K562 (cell line): ENCODE measurements around the gene MYO3B. TPM values are rescaled to one million over a fixed set of nuclear protein-coding genes. Genes with fewer than 3 reads are reported as not detected.
A peak's percentile ranks its signal among the peaks of the same experiment; 100 is the strongest.

Experiments
- CBFA2T3 ChIP-seq: fragments of 450-650 bp; IDR thresholded peaks from 2 replicates; pipeline ENCODE4 v1.6.1; 2017
- CEBPG ChIP-seq, 3 experiments: fragments of 200-800 bp in 1 of 3; sonication (Bioruptor generic) in 1 of 3; sonication (generic) in 1 of 3; formaldehyde crosslinking in 1 of 3; IDR thresholded peaks in 2 of 3; conservative IDR thresholded peaks in 1 of 3; 2 replicates each; pipeline versions ENCODE4 v1.6.1 to v1.8.0; 2016 to 2022; ENCODE audit warnings: missing compliant biosample characterization in 2 of 3, missing genetic modification characterization in 2 of 3, mild to moderate bottlenecking in 1 of 3, missing genetic modification reagents in 1 of 3
- FOXP1 ChIP-seq: sonication (generic); formaldehyde crosslinking; IDR thresholded peaks from 2 replicates; pipeline ENCODE4 v1.8.0; 2022; ENCODE audit warnings: mild to moderate bottlenecking, missing genetic modification reagents
- NCOA6 ChIP-seq: fragments of 450-650 bp; IDR thresholded peaks from 2 replicates; pipeline ENCODE4 v1.6.1; 2017; ENCODE audit warnings: mild to moderate bottlenecking
- NFXL1 ChIP-seq: fragments of 450-650 bp; formaldehyde crosslinking; IDR thresholded peaks from 2 replicates; pipeline ENCODE4 v1.4.0; 2021; ENCODE audit warnings: mild to moderate bottlenecking
- PKNOX1 ChIP-seq: fragments of 450-650 bp; IDR thresholded peaks from 2 replicates; pipeline ENCODE4 v1.6.1; 2016
- POLR2G ChIP-seq: fragments of 200-400 bp; formaldehyde crosslinking; IDR thresholded peaks from 2 replicates; pipeline ENCODE4 v1.6.1; 2017; ENCODE audit warnings: low read depth, mild to moderate bottlenecking, antibody characterized with exemption, low read length, moderate library complexity
- SIN3A ChIP-seq, 2 experiments: fragments of 150-350 bp in 1 of 2; IDR thresholded peaks; 2 replicates each; pipeline ENCODE4 v1.6.1; 2011 to 2016; ENCODE audit warnings: borderline replicate concordance in 2 of 2, low read depth in 2 of 2, low read length in 2 of 2, mild to moderate bottlenecking in 2 of 2, moderate library complexity in 2 of 2; ENCODE audit not compliant: control insufficient read depth in 1 of 2
- SREBF1 ChIP-seq: fragments of 150-350 bp; IDR thresholded peaks from 2 replicates; pipeline ENCODE4 v1.6.1; 2014; ENCODE audit warnings: antibody characterized with exemption, low read depth, low read length, borderline replicate concordance
- STAT5B ChIP-seq: fragments of 250-450 bp; sonication (Bioruptor Pico); IDR thresholded peaks from 2 replicates; pipeline ENCODE4 v1.8.0; 2021; ENCODE audit warnings: mild to moderate bottlenecking, inconsistent platforms
- ZBTB7A ChIP-seq: IDR thresholded peaks from 2 replicates; pipeline ENCODE4 v1.6.1; 2011; ENCODE audit warnings: low read depth, mild to moderate bottlenecking, low read length, moderate library complexity, borderline replicate concordance; ENCODE audit not compliant: control insufficient read depth
- ZBTB9 ChIP-seq: fragments of 450-650 bp; formaldehyde crosslinking; IDR thresholded peaks from 2 replicates; pipeline ENCODE4 v1.4.0; 2020; ENCODE audit warnings: mild to moderate bottlenecking, moderate library complexity
- ZNF584 ChIP-seq: fragments of 200-800 bp; sonication (Bioruptor generic); IDR thresholded peaks from 2 replicates; pipeline ENCODE4 v1.6.1; 2016; ENCODE audit warnings: low read depth, mild to moderate bottlenecking, missing genetic modification characterization, missing compliant biosample characterization
- polyA plus RNA-seq, 8 experiments: library from polyadenylated mRNA; depleted of rRNA in 4 of 8; stranded (reverse) in 5 of 8; unstranded in 3 of 8; fragments of >200 nt; fragmentation: Nextera tagmentation in 2 of 8; fragmentation: Illumina TruSeq in 1 of 8; extraction: Ambion mirVana in 2 of 8; extraction: Trizol in 1 of 8; gene quantifications; 2 replicates each; pipeline versions ENCODE4 v1.2.1 to v1.2.3, GENCODE V29; 2011 to 2014; ENCODE audit warnings: inconsistent platforms in 1 of 8, missing spikeins in 1 of 8
- total RNA-seq, 7 experiments: library from RNA; depleted of rRNA in 6 of 7; stranded (reverse); fragments of >200 nt in 6 of 7; fragmentation: Illumina TruSeq in 2 of 7; extraction: Trizol in 2 of 7; gene quantifications; 2 replicates each; pipeline versions ENCODE4 v1.2.1 to v1.2.3, GENCODE V29; 2011 to 2021; ENCODE audit warnings: low replicate concordance in 1 of 7
- TF ChIP-seq, protein P1 (sequence below), 2 experiments: fragments of 450-650 bp; IDR thresholded peaks; 2 replicates each; pipeline ENCODE4 v1.6.1; 2018; ENCODE audit warnings: mild to moderate bottlenecking in 2 of 2, low read depth in 1 of 2; ENCODE audit not compliant: partially characterized antibody in 2 of 2
- TF ChIP-seq, protein P2 (sequence below): conservative IDR thresholded peaks from 2 replicates; pipeline ENCODE4 v1.6.1; 2011; ENCODE audit warnings: low read depth, mild to moderate bottlenecking, low read length; ENCODE audit not compliant: control insufficient read depth
- TF ChIP-seq, protein P3 (sequence below), 2 experiments: fragments of 450-650 bp in 1 of 2; sonication (generic) in 1 of 2; formaldehyde crosslinking in 1 of 2; IDR thresholded peaks in 1 of 2; conservative IDR thresholded peaks in 1 of 2; 2 replicates each; pipeline versions ENCODE4 v1.6.1 to v1.8.1; 2016 to 2023; ENCODE audit warnings: mild to moderate bottlenecking in 2 of 2, moderate library complexity in 2 of 2, inconsistent platforms in 1 of 2, missing genetic modification reagents in 1 of 2
- TF ChIP-seq, protein P4 (sequence below): sonication (generic); formaldehyde crosslinking; IDR thresholded peaks from 2 replicates; pipeline ENCODE4 v1.8.0; 2022; ENCODE audit warnings: mild to moderate bottlenecking, missing genetic modification reagents

MYO3B gene
- total and polyA plus RNA-seq, 9 of the 15 experiments (the other 6 are each of a cell fraction or from before 2014, with no cell fraction given), result 2.7 to 6.5 (median 3.6) TPM

- TF ChIP-seq, protein P1, sequence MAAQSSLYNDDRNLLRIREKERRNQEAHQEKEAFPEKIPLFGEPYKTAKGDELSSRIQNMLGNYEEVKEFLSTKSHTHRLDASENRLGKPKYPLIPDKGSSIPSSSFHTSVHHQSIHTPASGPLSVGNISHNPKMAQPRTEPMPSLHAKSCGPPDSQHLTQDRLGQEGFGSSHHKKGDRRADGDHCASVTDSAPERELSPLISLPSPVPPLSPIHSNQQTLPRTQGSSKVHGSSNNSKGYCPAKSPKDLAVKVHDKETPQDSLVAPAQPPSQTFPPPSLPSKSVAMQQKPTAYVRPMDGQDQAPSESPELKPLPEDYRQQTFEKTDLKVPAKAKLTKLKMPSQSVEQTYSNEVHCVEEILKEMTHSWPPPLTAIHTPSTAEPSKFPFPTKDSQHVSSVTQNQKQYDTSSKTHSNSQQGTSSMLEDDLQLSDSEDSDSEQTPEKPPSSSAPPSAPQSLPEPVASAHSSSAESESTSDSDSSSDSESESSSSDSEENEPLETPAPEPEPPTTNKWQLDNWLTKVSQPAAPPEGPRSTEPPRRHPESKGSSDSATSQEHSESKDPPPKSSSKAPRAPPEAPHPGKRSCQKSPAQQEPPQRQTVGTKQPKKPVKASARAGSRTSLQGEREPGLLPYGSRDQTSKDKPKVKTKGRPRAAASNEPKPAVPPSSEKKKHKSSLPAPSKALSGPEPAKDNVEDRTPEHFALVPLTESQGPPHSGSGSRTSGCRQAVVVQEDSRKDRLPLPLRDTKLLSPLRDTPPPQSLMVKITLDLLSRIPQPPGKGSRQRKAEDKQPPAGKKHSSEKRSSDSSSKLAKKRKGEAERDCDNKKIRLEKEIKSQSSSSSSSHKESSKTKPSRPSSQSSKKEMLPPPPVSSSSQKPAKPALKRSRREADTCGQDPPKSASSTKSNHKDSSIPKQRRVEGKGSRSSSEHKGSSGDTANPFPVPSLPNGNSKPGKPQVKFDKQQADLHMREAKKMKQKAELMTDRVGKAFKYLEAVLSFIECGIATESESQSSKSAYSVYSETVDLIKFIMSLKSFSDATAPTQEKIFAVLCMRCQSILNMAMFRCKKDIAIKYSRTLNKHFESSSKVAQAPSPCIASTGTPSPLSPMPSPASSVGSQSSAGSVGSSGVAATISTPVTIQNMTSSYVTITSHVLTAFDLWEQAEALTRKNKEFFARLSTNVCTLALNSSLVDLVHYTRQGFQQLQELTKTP (IDR thresholded peaks at IDR 0.05; ENCODE audit: low read depth in 1 of 2, partially characterized antibody in 2 of 2), result no peak
- no peak for TF ChIP-seq STAT5B (CRISPR knock-in tag)
- TF ChIP-seq, protein P2, sequence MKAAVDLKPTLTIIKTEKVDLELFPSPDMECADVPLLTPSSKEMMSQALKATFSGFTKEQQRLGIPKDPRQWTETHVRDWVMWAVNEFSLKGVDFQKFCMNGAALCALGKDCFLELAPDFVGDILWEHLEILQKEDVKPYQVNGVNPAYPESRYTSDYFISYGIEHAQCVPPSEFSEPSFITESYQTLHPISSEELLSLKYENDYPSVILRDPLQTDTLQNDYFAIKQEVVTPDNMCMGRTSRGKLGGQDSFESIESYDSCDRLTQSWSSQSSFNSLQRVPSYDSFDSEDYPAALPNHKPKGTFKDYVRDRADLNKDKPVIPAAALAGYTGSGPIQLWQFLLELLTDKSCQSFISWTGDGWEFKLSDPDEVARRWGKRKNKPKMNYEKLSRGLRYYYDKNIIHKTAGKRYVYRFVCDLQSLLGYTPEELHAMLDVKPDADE, result no peak
- no peak for TF ChIP-seq POLR2G
- TF ChIP-seq FOXP1 (CRISPR knock-in tag), result no peak
- TF ChIP-seq ZNF584 (CRISPR knock-in tag), result no peak
- TF ChIP-seq NCOA6, result no peak
- no peak for TF ChIP-seq CEBPG (CRISPR knock-in tag; IDR thresholded peaks at IDR 0.05)
- TF ChIP-seq CEBPG (tag; conservative IDR thresholded peaks at IDR 0.05 in 1 of 2, IDR thresholded peaks at IDR 0.05 in 1 of 2), result 0 out of 4 replicates have a peak, but pooled peaks of 1 of the 2 experiments have one; percentile 55
- TF ChIP-seq, protein P3, sequence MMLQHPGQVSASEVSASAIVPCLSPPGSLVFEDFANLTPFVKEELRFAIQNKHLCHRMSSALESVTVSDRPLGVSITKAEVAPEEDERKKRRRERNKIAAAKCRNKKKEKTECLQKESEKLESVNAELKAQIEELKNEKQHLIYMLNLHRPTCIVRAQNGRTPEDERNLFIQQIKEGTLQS (IDR thresholded peaks at IDR 0.05), result peak; percentile 63; the same call in 1 of the 2 replicates
- TF ChIP-seq, protein P3 (CRISPR knock-in tag; conservative IDR thresholded peaks at IDR 0.05), result no peak
- 0 out of 2 replicates have a peak, but pooled peaks have one; percentile 26 for TF ChIP-seq CBFA2T3
- no peak for TF ChIP-seq SIN3A (IDR thresholded peaks at IDR 0.05; ENCODE audit: borderline replicate concordance in 2 of 2, control insufficient read depth in 1 of 2, low read depth in 2 of 2, low read length in 2 of 2)
- no peak for TF ChIP-seq NFXL1
- TF ChIP-seq, protein P4, sequence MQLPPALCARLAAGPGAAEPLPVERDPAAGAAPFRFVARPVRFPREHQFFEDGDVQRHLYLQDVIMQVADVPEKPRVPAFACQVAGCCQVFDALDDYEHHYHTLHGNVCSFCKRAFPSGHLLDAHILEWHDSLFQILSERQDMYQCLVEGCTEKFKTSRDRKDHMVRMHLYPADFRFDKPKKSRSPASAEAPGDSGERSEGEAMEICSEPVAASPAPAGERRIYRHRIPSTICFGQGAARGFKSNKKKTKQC (CRISPR knock-in tag), result no peak
- TF ChIP-seq ZBTB9, result no peak
- TF ChIP-seq PKNOX1, result peak; percentile 70; the same call in 1 of the 2 replicates
- TF ChIP-seq ZBTB7A, result no peak
- TF ChIP-seq SREBF1, result no peak
Observed at GRCh38 chr2:170571612-170572011, 393.7 kb downstream of the MYO3B start (continued).
